NB4 (cell line): ENCODE measurements around the gene TPM1.

Source experiments
- MYC ChIP-seq: IDR thresholded peaks from 2 replicates; pipeline ENCODE4 v1.6.1; 2011; ENCODE audit warnings: low read depth, low read length
- POLR2A ChIP-seq: IDR thresholded peaks from 2 replicates; pipeline ENCODE4 v1.6.1; 2011; ENCODE audit warnings: mild to moderate bottlenecking; ENCODE audit not compliant: insufficient read length; ENCODE audit errors: extremely low read depth
- TF ChIP-seq, protein P1 (sequence below): IDR thresholded peaks from one replicate; pipeline ENCODE4 v1.5.1; 2012; ENCODE audit warnings: low read depth, low read length

DNA sequence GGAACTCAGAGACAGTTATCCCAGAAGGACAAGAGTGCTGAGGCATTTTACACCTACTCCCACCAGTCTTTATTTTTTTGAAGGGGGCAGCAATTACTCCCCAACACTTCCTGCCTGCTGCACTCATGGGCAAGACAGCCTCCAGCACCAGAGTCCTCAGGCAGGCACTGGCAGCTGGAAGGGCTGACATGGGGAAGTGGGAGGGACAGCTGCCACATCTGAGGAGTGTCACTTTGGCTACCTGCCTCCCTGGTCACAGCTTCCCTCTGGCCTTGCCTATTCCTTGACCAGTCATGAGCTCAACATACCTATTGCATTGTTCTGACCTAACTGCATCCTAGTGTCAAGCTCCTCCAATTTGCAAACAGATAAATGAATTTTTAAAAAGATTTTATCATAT, 68.9 kb downstream of the TPM1 start:
- TF ChIP-seq POLR2A (no peak), MYC (no peak)
- TF ChIP-seq, protein P1, sequence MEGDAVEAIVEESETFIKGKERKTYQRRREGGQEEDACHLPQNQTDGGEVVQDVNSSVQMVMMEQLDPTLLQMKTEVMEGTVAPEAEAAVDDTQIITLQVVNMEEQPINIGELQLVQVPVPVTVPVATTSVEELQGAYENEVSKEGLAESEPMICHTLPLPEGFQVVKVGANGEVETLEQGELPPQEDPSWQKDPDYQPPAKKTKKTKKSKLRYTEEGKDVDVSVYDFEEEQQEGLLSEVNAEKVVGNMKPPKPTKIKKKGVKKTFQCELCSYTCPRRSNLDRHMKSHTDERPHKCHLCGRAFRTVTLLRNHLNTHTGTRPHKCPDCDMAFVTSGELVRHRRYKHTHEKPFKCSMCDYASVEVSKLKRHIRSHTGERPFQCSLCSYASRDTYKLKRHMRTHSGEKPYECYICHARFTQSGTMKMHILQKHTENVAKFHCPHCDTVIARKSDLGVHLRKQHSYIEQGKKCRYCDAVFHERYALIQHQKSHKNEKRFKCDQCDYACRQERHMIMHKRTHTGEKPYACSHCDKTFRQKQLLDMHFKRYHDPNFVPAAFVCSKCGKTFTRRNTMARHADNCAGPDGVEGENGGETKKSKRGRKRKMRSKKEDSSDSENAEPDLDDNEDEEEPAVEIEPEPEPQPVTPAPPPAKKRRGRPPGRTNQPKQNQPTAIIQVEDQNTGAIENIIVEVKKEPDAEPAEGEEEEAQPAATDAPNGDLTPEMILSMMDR: no peak
